Activated CD4-positive, alpha-beta T cell treated with anti-CD3 and anti-CD28 coated beads for 4 hours (primary cell): ENCODE results near the gene PDGFA.

Experiments
- DNase-seq, 2 donors: peaks; one replicate each; pipeline ENCODE4 v3.0.0-alpha.2; 2020

Gene PDGFA

GRCh38 chr7:500521-501420 is 18.9 kb downstream of the PDGFA start:
- no peak for DNase-seq

- no peak for DNase-seq
Observed at GRCh38 chr7:499853-500485, 19.7 kb downstream of the PDGFA start.

GRCh38 chr7:498678-499641 is 20.7 kb downstream of the PDGFA start:
- no peak for DNase-seq

DNA sequence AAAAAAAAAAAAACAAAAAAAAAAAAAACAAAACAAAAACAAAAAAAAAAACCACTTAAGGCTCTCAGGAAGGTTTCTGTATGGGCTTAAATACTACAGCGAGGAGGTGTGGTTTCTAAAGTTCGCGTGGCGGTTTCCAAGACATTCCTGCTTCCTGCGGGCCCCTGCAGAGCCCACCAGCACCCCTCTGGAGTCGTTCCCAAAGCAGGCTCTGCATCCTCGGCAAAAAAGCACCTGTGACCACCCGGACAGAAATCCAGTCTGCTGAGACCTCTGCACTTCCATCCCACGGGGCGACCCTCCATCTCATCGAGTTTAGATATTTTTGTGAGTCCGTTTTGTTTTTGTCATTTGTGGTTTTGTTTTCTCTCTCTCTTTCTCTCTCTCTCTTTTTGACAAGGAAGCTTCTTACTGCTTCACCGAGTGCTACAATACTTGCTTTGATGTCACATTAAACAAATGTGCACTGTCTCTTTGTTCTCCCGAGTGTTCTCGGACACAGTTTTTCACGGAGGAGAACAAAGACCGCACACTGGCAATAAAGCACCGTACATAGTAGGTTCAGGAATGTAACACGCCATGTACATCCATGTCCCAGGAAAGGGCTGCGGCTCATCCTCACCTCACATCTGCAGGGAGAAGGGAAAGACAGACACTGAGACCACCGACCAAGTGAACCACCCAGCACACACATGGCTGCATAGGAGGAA is 21.5 kb downstream of the PDGFA start:
- DNase-seq = no peak

GRCh38 chr7:497346-497745 is 22.3 kb downstream of the PDGFA start:
- DNase-seq = no peak

DNA sequence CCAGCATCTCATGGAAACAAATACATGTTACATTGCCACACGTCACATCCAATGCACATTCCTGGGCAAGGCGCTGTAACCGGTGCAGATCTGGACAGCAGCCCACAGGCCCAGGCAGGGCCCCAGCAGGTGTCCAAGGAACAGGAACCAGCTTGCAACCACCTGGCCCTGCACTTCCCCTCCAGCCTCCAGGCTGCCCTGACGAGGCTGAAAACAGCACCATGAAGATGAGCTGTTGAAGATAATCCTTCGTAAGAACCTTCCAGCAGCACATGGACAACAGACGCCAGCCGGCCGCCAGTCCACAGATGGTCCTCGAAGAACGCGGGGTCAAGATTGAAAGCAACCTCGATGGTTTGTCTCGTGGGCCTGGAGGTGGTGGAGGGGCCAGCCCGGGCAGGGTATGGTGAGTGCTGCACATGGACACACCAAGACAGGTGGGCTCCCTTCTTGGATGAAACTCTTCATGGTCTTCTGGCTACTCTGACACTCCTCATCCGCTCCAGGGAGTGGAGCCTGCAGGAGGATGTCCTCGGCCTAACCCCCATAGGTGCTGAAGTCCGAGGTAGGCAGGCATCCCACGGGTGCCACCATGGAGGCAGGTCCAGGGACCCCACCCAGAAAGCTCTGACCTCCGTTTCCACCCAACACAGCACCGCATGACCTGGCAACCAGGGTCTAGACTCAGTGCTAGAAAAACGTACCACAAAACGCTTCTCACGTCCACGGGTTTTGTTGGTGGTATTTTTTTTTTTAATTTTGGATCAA is 22.9 kb downstream of the PDGFA start:
- no peak for DNase-seq

DNA sequence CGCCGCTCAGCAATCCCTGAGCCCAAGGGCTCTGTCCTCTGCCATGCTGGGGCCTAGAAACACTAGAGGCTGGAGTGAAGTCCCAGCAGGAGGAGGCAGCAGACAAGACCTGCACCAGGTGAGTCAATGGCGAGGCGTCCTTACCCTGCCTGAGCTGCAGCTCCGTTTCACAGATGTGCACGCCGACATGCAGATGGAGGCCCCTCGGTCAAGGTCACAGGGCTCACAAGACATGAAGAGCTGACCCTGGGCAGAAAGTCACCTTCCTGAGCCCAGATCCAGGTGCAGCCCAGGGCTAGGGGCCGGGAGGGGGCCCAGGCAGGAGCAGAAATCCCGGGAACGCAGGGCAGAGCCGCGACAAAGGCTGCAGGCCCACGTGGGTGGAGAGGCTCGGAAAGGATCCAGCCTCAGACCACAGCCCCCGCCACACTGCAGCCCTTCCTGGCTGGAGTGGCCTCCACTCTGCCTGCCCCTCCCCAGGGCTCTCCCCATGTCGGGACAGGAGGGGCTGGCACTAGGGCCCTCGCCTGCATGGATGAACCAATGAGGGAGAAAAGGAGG is 23.8 kb downstream of the PDGFA start:
- DNase-seq = no peak

DNA sequence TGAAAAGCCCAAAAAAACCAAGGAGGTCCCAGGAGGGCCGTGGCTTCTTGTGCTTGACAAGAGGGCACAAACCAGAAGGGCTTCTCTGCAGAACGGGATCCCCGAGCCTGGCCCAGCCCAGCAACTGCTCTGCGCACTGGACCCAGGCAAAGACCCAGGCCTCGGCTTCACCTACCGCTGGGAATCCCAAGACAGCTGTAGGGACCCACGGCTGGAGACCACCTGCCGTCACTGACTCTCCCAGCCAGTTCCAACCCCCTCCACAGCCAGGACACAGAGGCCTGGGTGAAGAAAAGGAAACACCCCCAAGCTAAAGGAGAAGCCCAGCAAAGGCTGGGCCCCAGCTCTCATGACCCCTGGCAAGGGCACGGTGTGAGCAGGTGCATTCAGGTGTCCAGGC is 24.3 kb downstream of the PDGFA start:
- no peak for DNase-seq

DNA sequence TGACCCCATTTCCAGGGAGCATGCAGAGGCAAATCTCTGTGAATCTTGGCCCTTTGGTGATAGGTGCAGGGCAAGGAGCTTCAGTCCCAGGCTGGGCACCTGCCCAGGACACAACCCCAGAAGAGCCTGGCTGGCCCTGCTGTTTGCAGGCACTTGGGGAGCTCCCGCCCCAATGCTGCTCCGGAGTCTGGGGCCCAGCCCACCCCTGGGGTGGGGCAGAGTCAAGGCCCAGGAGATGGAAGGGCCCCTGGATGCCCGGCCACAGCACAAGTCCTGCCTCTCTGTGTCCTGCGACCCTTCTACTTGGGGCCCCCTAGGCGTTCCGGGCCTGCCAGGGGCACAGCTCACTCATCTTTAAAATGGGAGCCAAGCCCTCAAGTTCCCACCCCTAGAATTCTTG is 24.7 kb downstream of the PDGFA start:
- DNase-seq = no peak

GRCh38 chr7:494259-494687 is 25.4 kb downstream of the PDGFA start:
- no peak for DNase-seq

- no peak for DNase-seq
Observed at GRCh38 chr7:493661-494251, 25.9 kb downstream of the PDGFA start.

GRCh38 chr7:492714-493065 is 27.0 kb downstream of the PDGFA start:
- no peak for DNase-seq

- no peak for DNase-seq
Observed at GRCh38 chr7:491958-492713, 27.5 kb downstream of the PDGFA start.

GRCh38 chr7:491292-491957 is 28.2 kb downstream of the PDGFA start:
- no peak for DNase-seq

- DNase-seq = no peak
Observed at GRCh38 chr7:490461-491291, 29.0 kb downstream of the PDGFA start.

GRCh38 chr7:489876-490275 is 29.8 kb downstream of the PDGFA start:
- DNase-seq = no peak

DNA sequence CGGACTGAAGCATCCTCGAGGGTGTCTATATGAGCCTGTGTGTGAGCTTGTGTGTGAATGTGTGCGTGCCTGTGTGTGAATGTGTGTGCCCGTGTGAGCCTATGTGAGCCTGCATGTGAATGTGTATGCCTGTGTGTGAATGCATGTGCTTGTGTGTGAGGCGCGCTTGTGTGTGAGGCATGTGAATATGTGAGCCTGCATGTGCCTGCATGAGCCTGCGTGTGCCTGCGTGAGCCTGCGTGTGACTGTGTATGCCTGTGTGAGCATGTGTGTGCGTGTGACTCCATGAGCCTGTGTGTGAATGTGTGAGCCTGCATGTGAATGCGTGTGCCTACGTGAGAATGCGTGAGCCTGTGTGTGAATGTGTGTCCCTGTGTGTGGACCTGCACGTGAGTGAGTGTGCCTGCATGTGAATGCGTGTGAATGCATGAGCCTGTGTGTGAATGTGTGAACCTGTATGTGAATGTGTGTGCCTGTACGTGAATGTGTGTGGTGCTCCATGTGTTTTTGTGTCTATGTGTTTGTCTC is 33.4 kb downstream of the PDGFA start:
- no peak for DNase-seq
